Measurements from ENCODE around the gene DLG2.

The DLG2 gene

DNA sequence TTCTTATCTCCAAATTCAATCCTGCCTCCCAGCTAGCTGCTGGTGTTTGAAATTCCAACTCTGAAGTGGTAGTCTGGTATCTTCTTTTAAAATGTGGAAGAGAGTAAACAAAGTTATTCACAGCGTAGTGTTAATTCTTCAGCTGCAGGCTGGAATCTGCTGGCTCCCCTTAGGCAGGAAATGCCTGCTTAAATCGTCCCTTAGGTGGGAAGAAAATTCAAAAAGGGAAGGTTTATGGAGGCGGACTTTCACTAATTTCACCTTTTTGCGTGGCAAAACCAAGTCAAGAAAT lies 1901.9 kb downstream of the DLG2 start:
- Histone ChIP-seq H3K36me3 (no peaks in the 10 kb centered on the region), H3K27me3 (ENCODE audit: insufficient read depth, low read depth, severe bottlenecking) (no peaks in the 10 kb centered on the region), H3K27ac (no peak overlapping the region), H3K9me3 (ENCODE audit: severe bottlenecking) (no peaks in the 10 kb centered on the region), H3K4me3 (ENCODE audit: low read depth, low read length) (no peak overlapping the region)
- no peak for DNase-seq
- TF ChIP-seq, protein P1, sequence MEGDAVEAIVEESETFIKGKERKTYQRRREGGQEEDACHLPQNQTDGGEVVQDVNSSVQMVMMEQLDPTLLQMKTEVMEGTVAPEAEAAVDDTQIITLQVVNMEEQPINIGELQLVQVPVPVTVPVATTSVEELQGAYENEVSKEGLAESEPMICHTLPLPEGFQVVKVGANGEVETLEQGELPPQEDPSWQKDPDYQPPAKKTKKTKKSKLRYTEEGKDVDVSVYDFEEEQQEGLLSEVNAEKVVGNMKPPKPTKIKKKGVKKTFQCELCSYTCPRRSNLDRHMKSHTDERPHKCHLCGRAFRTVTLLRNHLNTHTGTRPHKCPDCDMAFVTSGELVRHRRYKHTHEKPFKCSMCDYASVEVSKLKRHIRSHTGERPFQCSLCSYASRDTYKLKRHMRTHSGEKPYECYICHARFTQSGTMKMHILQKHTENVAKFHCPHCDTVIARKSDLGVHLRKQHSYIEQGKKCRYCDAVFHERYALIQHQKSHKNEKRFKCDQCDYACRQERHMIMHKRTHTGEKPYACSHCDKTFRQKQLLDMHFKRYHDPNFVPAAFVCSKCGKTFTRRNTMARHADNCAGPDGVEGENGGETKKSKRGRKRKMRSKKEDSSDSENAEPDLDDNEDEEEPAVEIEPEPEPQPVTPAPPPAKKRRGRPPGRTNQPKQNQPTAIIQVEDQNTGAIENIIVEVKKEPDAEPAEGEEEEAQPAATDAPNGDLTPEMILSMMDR (IDR thresholded peaks at IDR 0.05; ENCODE audit: low read depth, low read length): no peak

DNA sequence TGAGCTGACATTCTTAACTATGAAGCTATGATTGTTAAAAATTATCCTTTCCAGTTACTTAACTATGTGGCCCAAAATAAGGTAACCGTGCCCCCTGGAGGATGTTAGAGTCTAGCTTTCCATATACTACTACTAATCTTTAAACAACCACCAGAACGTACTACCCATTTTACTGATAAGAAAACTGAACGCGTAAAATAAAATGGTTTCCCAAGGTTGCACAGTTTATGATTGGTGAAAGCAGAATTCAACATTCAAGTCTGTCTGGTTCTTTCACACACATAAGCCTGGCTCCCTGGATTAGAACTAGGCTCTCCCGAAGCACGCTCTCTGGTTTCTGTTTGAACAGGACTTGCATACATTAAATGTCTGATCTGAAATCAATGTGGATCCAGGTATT lies 1903.1 kb downstream of the DLG2 start:
- TF ChIP-seq, protein P1 (IDR thresholded peaks at IDR 0.05; ENCODE audit: low read depth, low read length): 0 out of 2 replicates have a peak, but pooled peaks have one; percentile 4
- Histone ChIP-seq H3K9me3 (ENCODE audit: severe bottlenecking) (no peaks in the 10 kb centered on the region), H3K4me3 (ENCODE audit: low read depth, low read length) (peak overlapping the region; percentile 42), H3K27me3 (ENCODE audit: insufficient read depth, low read depth, severe bottlenecking) (no peaks in the 10 kb centered on the region), H3K36me3 (no peaks in the 10 kb centered on the region), H3K27ac (no peak overlapping the region)
- DNase-seq: peak; percentile 33

DNA sequence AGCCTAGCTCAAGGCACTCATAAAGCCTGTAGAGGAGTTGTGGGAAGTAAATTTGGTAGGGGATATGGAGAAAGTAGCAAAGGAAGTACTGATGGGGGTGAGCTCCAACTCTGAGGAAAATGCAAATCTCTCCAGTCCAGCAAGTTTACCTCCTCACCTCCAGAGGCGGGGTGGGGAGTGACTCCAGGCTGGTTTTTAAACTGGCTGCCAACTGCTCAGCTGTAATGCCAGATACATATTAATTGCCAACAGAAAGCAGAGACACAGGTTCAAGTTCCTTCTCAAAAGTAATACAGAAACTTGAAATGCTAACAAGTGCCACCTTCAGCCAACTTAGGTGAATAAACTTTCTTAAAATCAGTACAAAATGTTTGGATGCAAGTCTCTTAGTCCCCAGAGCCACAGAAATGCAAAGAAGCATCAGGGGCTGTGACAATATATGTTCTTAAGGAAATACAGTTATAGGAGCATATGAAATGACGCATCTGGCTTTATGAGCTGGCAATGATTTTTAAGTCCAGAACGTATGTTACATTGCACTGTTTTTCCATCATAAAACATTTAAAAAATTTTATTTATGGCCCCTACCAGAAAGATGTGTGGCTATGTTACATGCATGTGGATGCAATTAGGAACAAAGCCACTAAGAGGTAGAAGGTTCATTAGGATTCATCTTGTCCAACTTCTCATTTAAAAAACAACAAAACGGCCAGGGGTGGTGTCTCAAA lies 1904.6 kb downstream of the DLG2 start:
- Histone ChIP-seq H3K9me3 (ENCODE audit: severe bottlenecking) (no peaks in the 10 kb centered on the region), H3K4me3 (ENCODE audit: low read depth, low read length) (no peak overlapping the region), H3K36me3 (no peaks in the 10 kb centered on the region), H3K27ac (no peak overlapping the region), H3K27me3 (ENCODE audit: insufficient read depth, low read depth, severe bottlenecking) (no peaks in the 10 kb centered on the region)
- no peak for DNase-seq
- TF ChIP-seq, protein P1 (IDR thresholded peaks at IDR 0.05; ENCODE audit: low read depth, low read length): no peak

DNA sequence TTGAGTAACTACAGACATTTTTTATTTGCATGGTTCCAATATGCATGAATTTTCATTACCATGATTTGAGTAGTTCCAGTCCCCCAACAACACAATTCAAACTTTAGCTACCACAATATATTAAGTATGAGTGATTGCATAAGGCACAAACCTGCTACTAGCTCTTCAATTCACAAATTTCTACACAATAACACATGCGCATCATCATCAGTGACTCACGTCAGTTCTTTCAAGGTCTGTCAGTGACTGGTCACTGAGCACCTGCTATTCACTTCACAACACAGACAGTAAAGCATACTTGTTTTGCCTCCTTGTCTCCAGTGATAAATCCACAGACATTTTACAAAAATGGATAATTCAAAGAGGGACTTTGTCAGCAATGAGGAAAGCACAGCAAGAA lies 1905.9 kb downstream of the DLG2 start:
- Histone ChIP-seq H3K27ac (no peak overlapping the region), H3K4me3 (ENCODE audit: low read depth, low read length) (no peak overlapping the region), H3K9me3 (ENCODE audit: severe bottlenecking) (no peaks in the 10 kb centered on the region), H3K27me3 (ENCODE audit: insufficient read depth, low read depth, severe bottlenecking) (no peaks in the 10 kb centered on the region), H3K36me3 (no peaks in the 10 kb centered on the region)
- TF ChIP-seq, protein P1 (IDR thresholded peaks at IDR 0.05; ENCODE audit: low read depth, low read length): no peak
- DNase-seq: no peak

DNA sequence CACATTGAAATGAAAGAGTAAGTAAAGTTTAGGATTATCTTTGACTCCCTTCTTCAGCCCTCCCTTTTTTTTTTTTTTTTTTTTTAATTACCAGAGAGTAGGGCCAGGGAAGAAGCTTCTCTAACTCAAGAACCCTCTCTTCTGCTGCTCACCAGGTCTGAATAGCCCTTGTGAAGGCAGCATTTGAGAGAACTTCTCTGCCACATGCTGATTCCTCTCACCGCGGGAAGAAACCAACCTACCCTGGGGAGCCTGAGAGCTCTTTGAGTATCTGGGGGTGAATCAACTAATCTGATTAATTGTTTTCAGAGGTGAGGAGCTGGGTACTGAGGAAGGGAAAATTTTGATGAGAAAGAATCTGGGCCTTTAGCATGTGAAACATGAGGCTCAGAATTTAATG lies 1906.5 kb downstream of the DLG2 start:
- Histone ChIP-seq H3K27ac (no peak overlapping the region), H3K27me3 (ENCODE audit: insufficient read depth, low read depth, severe bottlenecking) (no peaks in the 10 kb centered on the region), H3K4me3 (ENCODE audit: low read depth, low read length) (no peak overlapping the region), H3K9me3 (ENCODE audit: severe bottlenecking) (no peaks in the 10 kb centered on the region), H3K36me3 (no peaks in the 10 kb centered on the region)
- DNase-seq: no peak
- TF ChIP-seq, protein P1 (IDR thresholded peaks at IDR 0.05; ENCODE audit: low read depth, low read length): no peak

DNA sequence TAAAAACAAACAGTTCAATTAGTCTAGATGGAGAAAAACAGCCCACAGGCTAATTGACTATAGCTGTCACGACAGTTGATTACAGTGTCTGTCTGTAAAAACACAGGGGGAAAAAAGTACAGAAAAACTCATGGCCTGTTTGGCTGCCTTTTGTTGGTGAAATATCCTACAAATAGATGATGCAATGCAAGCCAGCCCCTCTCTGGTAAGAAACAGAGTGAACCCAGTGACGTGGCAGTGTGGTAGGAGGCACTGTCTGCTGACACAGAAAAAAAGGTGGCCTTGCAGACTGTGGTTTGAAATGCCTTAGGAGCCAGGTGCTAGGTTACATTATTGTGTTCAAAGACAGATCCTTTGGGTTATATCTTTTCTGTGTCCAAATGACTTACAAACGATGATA lies 1909.6 kb downstream of the DLG2 start:
- no peak for DNase-seq
- Histone ChIP-seq H3K4me3 (ENCODE audit: low read depth, low read length) (no peak overlapping the region), H3K27ac (no peak overlapping the region)

More for the DNA sequence above, 1909.6 kb downstream of the DLG2 start:
- H3K36me3 ChIP-seq: no peaks in the 10 kb centered on the region
- H3K9me3 ChIP-seq (ENCODE audit: severe bottlenecking): no peaks in the 10 kb centered on the region
- H3K27me3 ChIP-seq (ENCODE audit: insufficient read depth, low read depth, severe bottlenecking): no peaks in the 10 kb centered on the region
- TF ChIP-seq, protein P1 (IDR thresholded peaks at IDR 0.05; ENCODE audit: low read depth, low read length): no peak

Measured in WERI-Rb-1 (cell line).